ENCODE results near the gene TRIM32.

TRIM32 gene, protein sequence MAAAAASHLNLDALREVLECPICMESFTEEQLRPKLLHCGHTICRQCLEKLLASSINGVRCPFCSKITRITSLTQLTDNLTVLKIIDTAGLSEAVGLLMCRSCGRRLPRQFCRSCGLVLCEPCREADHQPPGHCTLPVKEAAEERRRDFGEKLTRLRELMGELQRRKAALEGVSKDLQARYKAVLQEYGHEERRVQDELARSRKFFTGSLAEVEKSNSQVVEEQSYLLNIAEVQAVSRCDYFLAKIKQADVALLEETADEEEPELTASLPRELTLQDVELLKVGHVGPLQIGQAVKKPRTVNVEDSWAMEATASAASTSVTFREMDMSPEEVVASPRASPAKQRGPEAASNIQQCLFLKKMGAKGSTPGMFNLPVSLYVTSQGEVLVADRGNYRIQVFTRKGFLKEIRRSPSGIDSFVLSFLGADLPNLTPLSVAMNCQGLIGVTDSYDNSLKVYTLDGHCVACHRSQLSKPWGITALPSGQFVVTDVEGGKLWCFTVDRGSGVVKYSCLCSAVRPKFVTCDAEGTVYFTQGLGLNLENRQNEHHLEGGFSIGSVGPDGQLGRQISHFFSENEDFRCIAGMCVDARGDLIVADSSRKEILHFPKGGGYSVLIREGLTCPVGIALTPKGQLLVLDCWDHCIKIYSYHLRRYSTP

DNA sequence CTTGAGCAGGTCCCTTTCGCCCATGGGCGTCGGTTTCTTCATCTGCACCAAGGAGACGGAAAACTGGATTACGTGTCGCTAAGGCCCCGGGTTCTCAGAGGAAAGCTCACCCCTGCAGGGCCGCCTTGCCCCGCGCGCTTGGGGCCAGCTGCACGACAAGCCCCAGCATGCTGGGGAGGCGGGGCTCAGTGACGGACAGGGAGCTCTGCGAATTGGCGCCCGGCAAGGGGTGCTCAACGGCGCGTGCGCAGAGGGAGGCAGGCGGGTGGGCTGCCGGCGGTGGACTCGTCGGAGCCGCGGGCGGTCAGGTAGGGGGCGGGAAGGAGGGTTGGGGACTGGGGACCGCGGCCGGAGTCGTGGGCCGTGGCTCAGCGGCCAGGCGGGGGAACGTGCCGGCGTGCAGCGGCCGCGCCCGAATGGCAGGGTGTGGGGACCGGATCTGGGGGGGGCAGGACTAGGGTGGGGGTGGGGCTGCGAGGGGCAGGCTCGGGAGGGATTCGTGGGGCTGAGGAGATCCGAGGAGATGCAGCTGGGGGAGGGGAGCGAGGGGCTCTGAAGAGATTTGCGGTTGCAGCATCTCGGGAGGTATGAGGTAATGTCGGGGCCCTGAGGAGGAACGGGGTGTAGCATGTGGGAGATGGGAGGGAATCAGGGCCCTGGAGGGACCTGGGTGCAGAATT is at the start of gene TRIM32:
Gene TRIM32 (plus strand): TSS at position 232 of the 680 bp plus-strand sequence. CDS start 10,438 bp downstream, outside the sequence.
- in situ Hi-C loops (cut with MboI; ENCODE audit: low sequenced_read_pairs): no loop called here

DNA sequence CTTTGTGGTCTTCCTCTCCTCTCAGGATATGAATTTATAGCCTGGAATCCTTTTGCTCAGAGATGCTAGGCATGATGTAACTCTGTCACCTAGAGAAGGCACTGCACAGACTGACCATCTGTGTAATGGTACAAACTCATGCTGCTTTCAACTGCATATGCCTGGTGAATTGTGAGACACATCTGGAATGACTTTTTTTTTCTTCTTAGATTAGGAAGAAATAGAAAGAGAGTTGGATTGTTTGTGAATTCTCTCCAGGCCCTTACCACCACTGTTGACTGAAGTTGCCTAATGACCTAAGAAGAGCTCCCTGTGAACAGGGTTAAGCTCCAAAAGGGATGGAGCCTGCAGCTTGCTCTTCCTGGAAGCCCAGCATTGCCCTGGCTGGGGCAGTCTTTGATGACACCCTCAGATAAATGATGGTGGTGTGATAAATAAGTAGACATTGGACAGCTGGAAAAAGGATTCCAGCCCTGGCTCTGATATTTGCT is 47.8 kb upstream of the TRIM32 start:
- in situ Hi-C loops (cut with MboI; ENCODE audit: low sequenced_read_pairs): no loop called here

- in situ Hi-C loops (cut with MboI; ENCODE audit: low sequenced_read_pairs): no loop called here
Measured at GRCh38 chr9:116641292-116642059, 45.6 kb upstream of the TRIM32 start.

DNA sequence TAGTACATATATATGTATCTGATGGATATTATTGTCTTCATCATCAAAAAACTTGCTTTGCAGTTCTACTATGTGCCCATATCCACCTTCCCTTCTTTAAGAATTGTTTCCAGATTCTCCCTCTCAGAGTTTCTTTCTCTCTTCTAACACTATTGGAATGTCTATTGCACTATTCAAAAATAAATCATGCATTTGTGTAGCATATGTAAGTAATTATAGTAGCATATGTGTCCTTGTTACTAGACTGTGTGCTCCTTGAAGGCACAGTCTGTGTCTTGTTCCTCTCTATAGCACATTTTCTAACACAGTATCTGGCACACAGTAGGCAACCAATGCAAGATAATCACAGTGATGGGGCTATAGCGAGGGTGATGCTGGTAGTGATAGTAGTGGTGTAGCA is 43.4 kb upstream of the TRIM32 start:
- in situ Hi-C loops (cut with MboI; ENCODE audit: low sequenced_read_pairs): no loop called here

GRCh38 chr9:116644091-116644688 is 42.9 kb upstream of the TRIM32 start:
- in situ Hi-C loops (cut with MboI; ENCODE audit: low sequenced_read_pairs): no loop called here

DNA sequence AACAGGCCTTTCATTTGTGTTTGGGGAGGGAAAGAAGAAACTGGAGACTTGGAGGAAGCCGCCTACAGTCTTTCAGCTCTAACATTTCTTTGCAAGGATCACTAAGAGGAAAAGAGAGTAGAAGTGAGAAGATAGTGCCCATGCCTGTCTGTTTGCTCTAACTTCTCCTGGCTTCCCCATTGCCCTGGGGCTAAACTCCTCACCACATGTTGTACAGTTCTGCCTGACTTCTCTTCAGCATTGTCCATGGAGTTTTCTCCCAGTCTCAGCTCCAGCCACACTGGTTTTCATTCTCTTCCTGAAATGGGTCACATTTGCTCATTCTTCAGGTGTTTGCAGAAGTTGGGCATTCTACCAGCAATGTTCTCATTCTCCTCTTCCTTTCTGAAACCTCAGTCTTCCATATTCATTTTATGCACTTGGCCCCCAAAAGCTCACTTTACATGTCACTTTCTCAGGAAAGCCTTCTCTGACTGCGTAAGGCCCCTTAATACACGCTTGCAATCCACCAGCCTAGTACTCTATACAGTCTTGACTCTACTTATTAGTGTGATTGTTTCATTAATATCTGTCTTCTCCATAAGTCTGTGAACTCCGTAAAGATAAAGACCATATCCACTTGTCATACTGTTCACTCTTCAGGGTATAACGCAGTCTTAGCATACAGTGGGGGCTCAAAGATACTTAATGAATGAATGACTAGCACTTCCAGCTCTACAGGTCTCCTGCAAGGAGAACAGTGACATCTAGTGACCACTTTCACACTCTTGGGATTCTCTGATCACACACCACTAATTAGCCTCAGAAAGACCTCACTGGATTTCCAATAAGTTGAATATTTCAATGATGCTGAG is 40.2 kb upstream of the TRIM32 start:
- in situ Hi-C loops (cut with MboI; ENCODE audit: low sequenced_read_pairs): no loop called here

DNA sequence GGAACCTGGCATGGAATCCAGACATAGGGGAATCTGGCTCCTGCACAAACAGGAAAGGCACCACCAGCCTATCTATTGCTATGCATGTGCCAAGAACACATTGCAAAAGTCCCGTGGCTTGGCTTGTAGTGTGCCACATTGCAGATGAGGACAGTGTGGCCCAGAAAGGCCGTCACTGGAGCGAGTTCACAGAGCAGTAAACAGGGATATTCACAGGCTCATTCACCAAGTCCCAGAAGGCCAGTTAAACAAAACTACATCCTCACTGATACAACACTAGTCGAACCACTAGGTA is 39.6 kb upstream of the TRIM32 start:
- in situ Hi-C loops (cut with MboI; ENCODE audit: low sequenced_read_pairs): no loop called here

GRCh38 chr9:116653348-116654058 is 33.6 kb upstream of the TRIM32 start:
- in situ Hi-C loops (cut with MboI; ENCODE audit: low sequenced_read_pairs): no loop called here

- in situ Hi-C loops (cut with MboI; ENCODE audit: low sequenced_read_pairs): no loop called here
Measured at GRCh38 chr9:116654059-116654355, 33.1 kb upstream of the TRIM32 start.

DNA sequence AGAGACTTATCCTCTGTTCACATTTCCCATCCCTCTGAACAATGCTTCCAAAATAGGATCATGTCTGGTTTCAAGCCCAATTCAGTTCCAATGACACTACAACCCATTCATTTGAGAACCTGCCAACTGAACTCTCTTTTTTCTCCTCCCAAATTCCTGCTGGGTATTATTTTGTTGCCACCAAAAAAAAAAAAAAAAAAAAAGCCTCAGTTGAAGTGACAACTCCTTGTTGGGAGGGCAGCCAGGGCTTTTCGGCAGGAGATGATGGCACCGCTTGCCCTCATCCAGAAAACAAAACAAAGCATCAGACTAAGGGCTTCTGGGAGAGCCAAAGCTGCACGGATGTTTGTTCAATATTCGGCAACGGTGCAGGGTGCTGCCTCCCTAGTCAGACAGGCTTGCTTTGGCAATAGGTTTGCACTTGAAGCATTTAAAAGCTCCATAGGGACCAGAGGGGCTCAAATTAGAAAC is 30.6 kb upstream of the TRIM32 start:
- in situ Hi-C loops (cut with MboI; ENCODE audit: low sequenced_read_pairs): no loop called here

DNA sequence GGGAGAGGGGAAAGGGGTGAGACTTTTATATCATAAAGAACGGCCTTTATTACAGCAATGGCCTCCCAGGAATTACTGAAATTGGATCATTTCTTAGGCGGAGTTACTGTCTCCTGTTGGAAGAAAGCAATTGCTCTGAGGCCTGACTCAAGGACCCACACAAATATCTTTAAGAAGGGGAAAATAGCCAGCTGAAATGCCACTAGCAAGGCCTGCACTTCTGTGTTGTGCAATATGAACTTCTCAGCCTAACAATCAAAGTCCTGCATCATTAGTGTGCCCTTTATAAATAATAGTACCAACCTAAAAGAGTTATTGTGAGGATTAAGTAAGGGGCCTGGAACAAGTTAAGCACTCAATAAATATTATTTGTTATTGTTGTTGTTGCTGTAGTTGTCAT is 30.1 kb upstream of the TRIM32 start:
- in situ Hi-C loops (cut with MboI; ENCODE audit: low sequenced_read_pairs): no loop called here

DNA sequence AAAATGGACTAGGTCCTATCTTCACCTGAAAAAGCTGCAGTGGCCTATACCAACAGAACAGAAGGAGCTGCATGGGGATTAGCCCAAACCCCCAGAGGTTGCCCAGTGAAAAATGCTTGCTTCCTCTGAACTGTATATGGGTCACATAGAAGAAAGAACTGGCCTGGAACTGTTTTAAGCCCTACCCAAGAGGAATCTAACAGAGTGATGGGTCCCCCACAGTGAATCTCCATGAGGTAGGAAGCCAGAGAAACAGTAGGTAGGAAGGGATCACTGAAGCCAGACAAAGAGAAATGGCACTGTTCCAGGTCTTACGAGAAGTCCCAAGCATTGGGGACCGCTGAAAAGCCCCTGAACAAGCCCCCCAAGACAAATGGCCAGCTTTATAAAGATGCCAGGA is 28.8 kb upstream of the TRIM32 start:
- in situ Hi-C loops (cut with MboI; ENCODE audit: low sequenced_read_pairs): no loop called here

DNA sequence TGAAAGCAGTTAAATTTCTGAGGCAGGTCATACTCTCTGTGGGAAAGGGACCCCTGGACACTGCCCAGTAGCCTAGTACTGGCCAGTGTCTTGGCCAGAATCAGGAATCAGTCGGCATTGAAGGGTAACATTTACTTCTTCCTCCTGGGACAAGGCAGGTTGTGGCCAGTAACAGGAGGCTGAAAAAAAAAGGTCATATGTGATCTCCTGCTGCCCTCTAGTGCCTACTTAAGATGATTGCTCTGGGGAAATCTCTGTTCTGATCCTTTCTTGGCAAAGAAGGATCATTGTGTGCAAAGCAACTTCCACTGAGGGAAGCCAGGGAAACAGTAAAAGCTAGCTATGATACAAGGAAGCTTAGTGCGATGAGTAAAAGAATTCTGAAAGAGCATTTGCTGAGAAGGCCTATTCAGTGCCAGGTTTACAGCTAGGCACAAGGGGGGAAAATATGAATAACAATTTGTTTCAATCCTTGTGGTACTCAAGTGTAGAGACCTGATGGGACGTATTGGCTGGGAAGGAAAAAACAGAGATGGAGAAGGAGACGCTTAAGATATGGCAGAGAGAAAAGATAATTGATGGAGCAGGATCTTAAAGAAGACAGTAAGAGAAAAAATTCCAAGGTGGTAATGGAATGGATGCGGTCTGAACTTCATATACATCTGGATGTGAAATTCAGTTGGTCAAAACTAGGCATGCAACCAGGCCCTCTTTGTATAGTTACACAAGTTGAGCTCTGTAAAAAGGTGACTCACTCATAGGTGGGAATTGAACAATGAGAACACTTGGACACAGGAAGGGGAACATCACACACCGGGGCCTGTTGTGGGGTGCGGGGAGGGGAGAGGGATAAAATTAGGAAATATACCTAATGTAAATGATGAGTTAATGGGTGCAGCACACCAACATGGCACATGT is 25.8 kb upstream of the TRIM32 start:
- in situ Hi-C loops (cut with MboI; ENCODE audit: low sequenced_read_pairs): no loop called here

DNA sequence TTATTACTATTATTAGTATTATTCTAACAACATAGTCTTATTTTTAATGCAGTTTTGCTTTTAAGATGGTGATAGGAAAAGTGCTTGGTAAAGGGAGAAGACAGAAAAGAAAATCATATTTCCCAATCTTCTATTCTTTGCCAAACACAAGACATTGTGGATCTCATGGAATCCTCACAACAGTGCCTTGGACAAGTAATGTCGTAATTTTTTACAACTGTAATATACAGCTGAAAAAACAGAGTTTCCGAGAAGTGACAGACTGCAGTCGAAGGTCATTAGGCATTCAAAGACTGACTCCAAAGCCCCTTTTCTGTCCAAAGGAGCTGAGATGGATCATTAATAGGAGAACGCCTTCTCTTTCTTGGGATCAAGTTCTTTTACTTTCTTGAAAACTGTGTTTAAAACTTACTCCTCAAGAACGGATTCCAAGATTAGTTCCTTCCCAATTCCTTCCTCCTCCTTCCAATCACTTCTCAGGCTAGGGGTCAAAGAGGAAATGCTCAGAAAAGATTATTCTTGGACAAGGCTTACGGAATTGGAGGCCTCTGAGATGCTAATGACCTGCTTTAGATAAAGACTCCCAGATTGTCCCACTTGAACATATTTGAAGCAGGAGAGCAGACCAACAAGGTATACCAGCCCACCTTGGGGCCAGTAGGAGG is 24.3 kb upstream of the TRIM32 start:
- in situ Hi-C loops (cut with MboI; ENCODE audit: low sequenced_read_pairs): no loop called here

- in situ Hi-C loops (cut with MboI; ENCODE audit: low sequenced_read_pairs): no loop called here
Measured at GRCh38 chr9:116663581-116663980, 23.5 kb upstream of the TRIM32 start.

GRCh38 chr9:116668970-116669695 is 18.0 kb upstream of the TRIM32 start:
- in situ Hi-C loops (cut with MboI; ENCODE audit: low sequenced_read_pairs): no loop called here

DNA sequence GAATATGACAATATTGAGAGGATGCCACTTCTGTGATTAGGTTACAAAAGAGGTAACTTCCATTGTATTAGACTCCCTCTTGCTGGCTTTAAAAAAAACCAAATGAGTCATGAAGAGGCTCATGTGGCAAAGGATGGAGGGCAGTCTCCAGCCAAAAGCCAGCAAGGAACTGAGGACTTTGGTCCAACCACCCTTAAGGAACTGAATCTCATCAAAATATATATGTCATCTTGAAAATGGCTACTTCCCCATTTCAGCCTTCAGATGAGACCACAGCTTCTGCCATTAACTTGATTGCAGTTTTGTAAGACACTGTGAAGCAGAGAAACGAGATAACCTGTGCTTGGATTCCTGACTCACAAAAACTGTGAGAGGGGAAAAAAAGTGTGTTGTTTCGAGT is 15.5 kb upstream of the TRIM32 start:
- in situ Hi-C loops (cut with MboI; ENCODE audit: low sequenced_read_pairs): no loop called here

Data from HL-60/S4 treated with retinoic acid at 250 ng/mL for 4 days and 3 days (cell line).